Fibroblast of villous mesenchyme (primary cell): ENCODE results near the gene PLXNA4. TPM values are rescaled to one million over a fixed set of nuclear protein-coding genes. Genes with fewer than 3 reads are reported as not detected.

Source experiments
- DNase-seq: peaks from one replicate; pipeline ENCODE4 v3.0.0-alpha.2; 2010; ENCODE audit warnings: low read depth
- H3K4me3 ChIP-seq: 2 replicates; pipeline ENCODE4 v1.5.1; 2011; ENCODE audit warnings: low read depth, mild to moderate bottlenecking, low read length
- CTCF ChIP-seq: IDR thresholded peaks from 2 replicates; pipeline ENCODE4 v1.5.1; 2012; ENCODE audit warnings: low read depth, mild to moderate bottlenecking, low read length; ENCODE audit not compliant: insufficient read depth
- total RNA-seq: library from RNA; depleted of rRNA; stranded (reverse); fragments of >200 nt; gene quantifications from 2 replicates; pipeline ENCODE4 v1.2.3, GENCODE V29; 2012

The PLXNA4 gene
- total RNA-seq, 1 donor: not detected

- no peak for DNase-seq
- no peak for TF ChIP-seq CTCF
- no peak overlapping the region for H3K4me3 ChIP-seq
Measured at GRCh38 chr7:132207782-132208181, 368.5 kb downstream of the PLXNA4 start.

GRCh38 chr7:132207211-132207610, 369.1 kb downstream of the PLXNA4 start:
- H3K4me3 ChIP-seq: no peak overlapping the region
- no peak for DNase-seq
- no peak for TF ChIP-seq CTCF

GRCh38 chr7:132206594-132206993, 369.7 kb downstream of the PLXNA4 start:
- no peak overlapping the region for H3K4me3 ChIP-seq
- no peak for DNase-seq
- no peak for TF ChIP-seq CTCF

- no peak for TF ChIP-seq CTCF
- DNase-seq: no peak
Measured at GRCh38 chr7:132205509-132205908, 370.8 kb downstream of the PLXNA4 start.

GRCh38 chr7:132203021-132203420, 373.2 kb downstream of the PLXNA4 start:
- no peak for TF ChIP-seq CTCF
- DNase-seq: no peak
- H3K4me3 ChIP-seq: no peak overlapping the region

More at GRCh38 chr7:132205509-132205908, 370.8 kb downstream of the PLXNA4 start:
- H3K4me3 ChIP-seq: no peak overlapping the region

- no peak for DNase-seq
- no peak overlapping the region for H3K4me3 ChIP-seq
- TF ChIP-seq CTCF: no peak
Measured at GRCh38 chr7:132202541-132202940, 373.7 kb downstream of the PLXNA4 start.

- TF ChIP-seq CTCF: no peak
- no peak overlapping the region for H3K4me3 ChIP-seq
- DNase-seq: no peak
Measured at GRCh38 chr7:132200141-132200540, 376.1 kb downstream of the PLXNA4 start.
